ENCODE data around the gene HS3ST3A1. TPM values are rescaled to one million over a fixed set of nuclear protein-coding genes. Genes with fewer than 3 reads are reported as not detected.

HS3ST3A1 gene
- total and polyA plus RNA-seq, 4 experiments from 2014 or later = 1.8 to 4.4 (median 3.1) TPM

- H3K27me3 ChIP-seq (ENCODE audit: insufficient read depth, low read length) = no peaks in the 10 kb centered on the region
- no peak overlapping the region for H3K4me3 Mint-ChIP-seq
- intact Hi-C loops (cut with micrococcal nuclease) = no loop called here
- ChIA-PET CTCF (ENCODE audit: partially characterized antibody) (no interaction called here), POLR2A (ENCODE audit: partially characterized antibody) (no interaction called here)
- H3K9me3 ChIP-seq (ENCODE audit: control insufficient read depth in 1 of 2, low read length in 2 of 2) = no peaks in the 10 kb centered on the region
- H3K4me1 ChIP-seq (ENCODE audit: insufficient read depth, low read length) = no peaks in the 10 kb centered on the region
- no peak overlapping the region for H3K27ac ChIP-seq (ENCODE audit: low read depth, low read length)
- no peak overlapping the region for H3K27ac Mint-ChIP-seq
- H3K4me1 Mint-ChIP-seq = no peaks in the 10 kb centered on the region
- no peak overlapping the region for H3K4me3 ChIP-seq (ENCODE audit: low read length in 2 of 2)
- no peaks in the 10 kb centered on the region for H3K36me3 Mint-ChIP-seq
- H3K36me3 ChIP-seq (ENCODE audit: insufficient read depth, low read length) = no peaks in the 10 kb centered on the region
- peaks cover 0 to 14% (median 4%) of the 10 kb centered on the region in 8 donors for H3K9me3 Mint-ChIP-seq
- no peak for DNase-seq
- H3K27me3 Mint-ChIP-seq = peaks cover 11 to 12% of the 10 kb centered on the region in 2 donors
These were observed 62.8 kb downstream of the HS3ST3A1 start for GRCh38 chr17:13538841-13539411.

- Histone ChIP-seq H3K4me3 (ENCODE audit: low read length in 2 of 2) (no peak overlapping the region), H3K9me3 (ENCODE audit: control insufficient read depth in 1 of 2, low read length in 2 of 2) (no peaks in the 10 kb centered on the region), H3K27me3 (ENCODE audit: insufficient read depth, low read length) (no peaks in the 10 kb centered on the region), H3K27ac (ENCODE audit: low read depth, low read length) (no peak overlapping the region), H3K36me3 (ENCODE audit: insufficient read depth, low read length) (no peaks in the 10 kb centered on the region), H3K4me1 (ENCODE audit: insufficient read depth, low read length) (no peaks in the 10 kb centered on the region)
- peaks cover 0 to 16% (median 5%) of the 10 kb centered on the region in 8 donors for H3K9me3 Mint-ChIP-seq
- POLR2A ChIA-PET (ENCODE audit: partially characterized antibody) = no interaction called here
- no peaks in the 10 kb centered on the region for H3K4me1 Mint-ChIP-seq
- no peak for DNase-seq
- no peak overlapping the region for H3K4me3 Mint-ChIP-seq
- no peaks in the 10 kb centered on the region for H3K36me3 Mint-ChIP-seq
- H3K27me3 Mint-ChIP-seq = peaks cover 9 to 12% of the 10 kb centered on the region in 2 donors
- no peak overlapping the region for H3K27ac Mint-ChIP-seq
- CTCF ChIA-PET (ENCODE audit: partially characterized antibody) = no interaction called here
- intact Hi-C loops (cut with micrococcal nuclease) = no loop called here
These were observed 63.7 kb downstream of the HS3ST3A1 start for GRCh38 chr17:13537871-13538643.

- peaks cover 6 to 16% of the 10 kb centered on the region in 2 donors for H3K27me3 Mint-ChIP-seq
- POLR2A ChIA-PET (ENCODE audit: partially characterized antibody) = no interaction called here
- no peak overlapping the region for H3K4me3 ChIP-seq (ENCODE audit: low read length in 2 of 2)
- no peaks in the 10 kb centered on the region for H3K36me3 ChIP-seq (ENCODE audit: insufficient read depth, low read length)
- DNase-seq = no peak
- H3K9me3 Mint-ChIP-seq = peaks cover 0 to 16% (median 5%) of the 10 kb centered on the region in 8 donors
- no peak overlapping the region for H3K4me3 Mint-ChIP-seq
- no peaks in the 10 kb centered on the region for H3K4me1 ChIP-seq (ENCODE audit: insufficient read depth, low read length)
- H3K4me1 Mint-ChIP-seq = no peaks in the 10 kb centered on the region
- CTCF ChIA-PET (ENCODE audit: partially characterized antibody) = no interaction called here
- H3K36me3 Mint-ChIP-seq = no peaks in the 10 kb centered on the region
- intact Hi-C loops (cut with micrococcal nuclease) = no loop called here
- H3K27ac ChIP-seq (ENCODE audit: low read depth, low read length) = no peak overlapping the region
- no peaks in the 10 kb centered on the region for H3K9me3 ChIP-seq (ENCODE audit: control insufficient read depth in 1 of 2, low read length in 2 of 2)
- no peaks in the 10 kb centered on the region for H3K27me3 ChIP-seq (ENCODE audit: insufficient read depth, low read length)
- no peak overlapping the region for H3K27ac Mint-ChIP-seq
These were observed 64.5 kb downstream of the HS3ST3A1 start for GRCh38 chr17:13537167-13537731.

GRCh38 chr17:13534946-13535345, 66.8 kb downstream of the HS3ST3A1 start:
- ChIA-PET CTCF (ENCODE audit: partially characterized antibody) (no interaction called here), POLR2A (ENCODE audit: partially characterized antibody) (no interaction called here)
- H3K27ac Mint-ChIP-seq = no peak overlapping the region
- no peaks in the 10 kb centered on the region for H3K4me1 Mint-ChIP-seq
- peaks cover 10 to 17% of the 10 kb centered on the region in 2 donors for H3K27me3 Mint-ChIP-seq
- no peak for DNase-seq
- intact Hi-C loops (cut with micrococcal nuclease) = no loop called here
- Histone ChIP-seq H3K27me3 (ENCODE audit: insufficient read depth, low read length) (no peaks in the 10 kb centered on the region), H3K4me3 (ENCODE audit: low read length in 2 of 2) (no peak overlapping the region), H3K36me3 (ENCODE audit: insufficient read depth, low read length) (no peaks in the 10 kb centered on the region), H3K9me3 (ENCODE audit: control insufficient read depth in 1 of 2, low read length in 2 of 2) (no peaks in the 10 kb centered on the region), H3K27ac (ENCODE audit: low read depth, low read length) (no peak overlapping the region), H3K4me1 (ENCODE audit: insufficient read depth, low read length) (no peaks in the 10 kb centered on the region)
- H3K36me3 Mint-ChIP-seq = no peaks in the 10 kb centered on the region
- peaks cover 0 to 16% (median 8%) of the 10 kb centered on the region in 8 donors for H3K9me3 Mint-ChIP-seq
- H3K4me3 Mint-ChIP-seq = no peak overlapping the region

- Histone ChIP-seq H3K9me3 (ENCODE audit: control insufficient read depth in 1 of 2, low read length in 2 of 2) (no peaks in the 10 kb centered on the region), H3K36me3 (ENCODE audit: insufficient read depth, low read length) (no peaks in the 10 kb centered on the region), H3K4me1 (ENCODE audit: insufficient read depth, low read length) (no peaks in the 10 kb centered on the region), H3K4me3 (ENCODE audit: low read length in 2 of 2) (no peak overlapping the region), H3K27ac (ENCODE audit: low read depth, low read length) (no peak overlapping the region), H3K27me3 (ENCODE audit: insufficient read depth, low read length) (no peaks in the 10 kb centered on the region)
- Mint-ChIP-seq H3K9me3 (peaks cover 0 to 14% (median 7%) of the 10 kb centered on the region in 8 donors), H3K27me3 (peaks cover 17 to 19% of the 10 kb centered on the region in 2 donors), H3K27ac (no peak overlapping the region), H3K4me3 (no peak overlapping the region), H3K36me3 (no peaks in the 10 kb centered on the region), H3K4me1 (no peaks in the 10 kb centered on the region)
- intact Hi-C loops (cut with micrococcal nuclease) = no loop called here
- DNase-seq = no peak
- ChIA-PET POLR2A (ENCODE audit: partially characterized antibody) (no interaction called here), CTCF (ENCODE audit: partially characterized antibody) (interaction anchor here (1.4 kb wide), 1 partner anchor 1395 kb away, joined by 3 read pairs; no protein-coding TSS in a partner anchor)
These were observed 70.0 kb downstream of the HS3ST3A1 start for GRCh38 chr17:13531721-13532120.

GRCh38 chr17:13525876-13526275, 75.9 kb downstream of the HS3ST3A1 start:
- Histone ChIP-seq H3K4me3 (ENCODE audit: low read length in 2 of 2) (no peak overlapping the region), H3K27ac (ENCODE audit: low read depth, low read length) (no peak overlapping the region), H3K9me3 (ENCODE audit: control insufficient read depth in 1 of 2, low read length in 2 of 2) (no peaks in the 10 kb centered on the region), H3K4me1 (ENCODE audit: insufficient read depth, low read length) (no peaks in the 10 kb centered on the region), H3K36me3 (ENCODE audit: insufficient read depth, low read length) (no peaks in the 10 kb centered on the region), H3K27me3 (ENCODE audit: insufficient read depth, low read length) (no peaks in the 10 kb centered on the region)
- no peaks in the 10 kb centered on the region for H3K36me3 Mint-ChIP-seq
- H3K27ac Mint-ChIP-seq = no peak overlapping the region
- H3K27me3 Mint-ChIP-seq = peaks cover 15 to 17% of the 10 kb centered on the region in 2 donors
- ChIA-PET POLR2A (ENCODE audit: partially characterized antibody) (no interaction called here), CTCF (ENCODE audit: partially characterized antibody) (no interaction called here)
- peaks cover 0 to 2% (median 0%) of the 10 kb centered on the region in 8 donors for H3K9me3 Mint-ChIP-seq
- intact Hi-C loops (cut with micrococcal nuclease) = no loop called here
- H3K4me1 Mint-ChIP-seq = no peaks in the 10 kb centered on the region
- DNase-seq = no peak
- no peak overlapping the region for H3K4me3 Mint-ChIP-seq

GRCh38 chr17:13523164-13523563, 78.6 kb downstream of the HS3ST3A1 start:
- CTCF ChIA-PET (ENCODE audit: partially characterized antibody) = no interaction called here
- intact Hi-C loops (cut with micrococcal nuclease) = no loop called here

More at GRCh38 chr17:13523164-13523563, 78.6 kb downstream of the HS3ST3A1 start:
- Histone ChIP-seq H3K4me3 (ENCODE audit: low read length in 2 of 2) (no peak overlapping the region), H3K9me3 (ENCODE audit: control insufficient read depth in 1 of 2, low read length in 2 of 2) (no peaks in the 10 kb centered on the region), H3K27ac (ENCODE audit: low read depth, low read length) (no peak overlapping the region), H3K4me1 (ENCODE audit: insufficient read depth, low read length) (no peaks in the 10 kb centered on the region), H3K27me3 (ENCODE audit: insufficient read depth, low read length) (no peaks in the 10 kb centered on the region), H3K36me3 (ENCODE audit: insufficient read depth, low read length) (no peaks in the 10 kb centered on the region)
- H3K4me3 Mint-ChIP-seq = no peak overlapping the region
- DNase-seq = no peak
- H3K36me3 Mint-ChIP-seq = no peaks in the 10 kb centered on the region
- no peak overlapping the region for H3K27ac Mint-ChIP-seq
- POLR2A ChIA-PET (ENCODE audit: partially characterized antibody) = no interaction called here
- no peaks in the 10 kb centered on the region for H3K4me1 Mint-ChIP-seq
- H3K27me3 Mint-ChIP-seq = peaks cover 7 to 10% of the 10 kb centered on the region in 2 donors
- no peaks in the 10 kb centered on the region for H3K9me3 Mint-ChIP-seq

Data from CD4-positive, alpha-beta memory T cell (primary cell).